GM10248 (cell line): ENCODE results near the gene ADAMTSL1.

ENCODE experiments used
- CTCF ChIA-PET: fragments of 300-600 bp; sonication (Branson Sonifier 250); formaldehyde crosslinking; extraction: SDS; loops from one replicate; lab custom pipeline; 2021; ENCODE audit warnings: antibody characterized with exemption; lab: Yijun Ruan, JAX
- POLR2A ChIA-PET: fragments of 350-650 bp; sonication (Branson Sonifier 250); formaldehyde crosslinking; extraction: SDS; loops from one replicate; lab custom pipeline; 2020; ENCODE audit warnings: antibody characterized with exemption; lab: Yijun Ruan, JAX
- DNase-seq: peaks from one replicate; pipeline ENCODE4 v3.0.0; 2012; ENCODE audit errors: extremely low spot score
- CTCF ChIP-seq: IDR thresholded peaks from 2 replicates; pipeline ENCODE4 v1.5.1; 2012; ENCODE audit warnings: mild to moderate bottlenecking, low read depth; ENCODE audit errors: extremely low read depth, missing control alignments, control extremely low read depth

ADAMTSL1 gene

GRCh38 chr9:18665947-18666346, 192.0 kb downstream of the ADAMTSL1 start:
- no peak for TF ChIP-seq CTCF
- POLR2A ChIA-PET: no interaction called here
- CTCF ChIA-PET: interaction anchor here (1.6 kb wide), 1 partner anchor 411 kb away, joined by 3 read pairs; no protein-coding TSS in a partner anchor
- DNase-seq: no peak

DNA sequence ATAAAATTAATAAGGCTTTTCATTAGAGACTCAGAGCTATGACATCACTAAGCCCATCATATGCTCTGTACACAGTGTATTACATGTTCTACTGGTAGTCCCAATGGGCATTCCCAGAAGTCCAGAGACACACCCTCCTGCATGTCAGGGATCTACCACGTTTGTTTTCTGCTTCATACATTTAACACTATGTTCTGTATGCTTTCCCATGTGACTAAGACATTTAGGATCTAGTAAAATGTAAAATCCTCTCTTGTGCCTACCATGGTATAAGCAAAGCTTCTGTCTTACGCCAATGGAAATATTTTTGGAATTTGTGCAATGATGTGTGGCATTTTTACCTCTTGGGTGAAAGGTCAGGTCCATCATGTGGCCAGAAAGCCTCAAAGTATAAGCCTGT, 192.4 kb downstream of the ADAMTSL1 start:
- no peak for TF ChIP-seq CTCF
- no peak for DNase-seq
- POLR2A ChIA-PET: no interaction called here
- CTCF ChIA-PET: interaction anchor here (1.6 kb wide), 1 partner anchor 412 kb away, joined by 3 read pairs; no protein-coding TSS in a partner anchor

- TF ChIP-seq CTCF: no peak
- CTCF ChIA-PET: no interaction called here
- POLR2A ChIA-PET: no interaction called here
- DNase-seq: no peak
Observed at GRCh38 chr9:18666986-18667772, 193.2 kb downstream of the ADAMTSL1 start.

- POLR2A ChIA-PET: no interaction called here
- DNase-seq: no peak
- CTCF ChIA-PET: no interaction called here
- TF ChIP-seq CTCF: no peak
Observed at GRCh38 chr9:18668944-18669343, 195.0 kb downstream of the ADAMTSL1 start.

DNA sequence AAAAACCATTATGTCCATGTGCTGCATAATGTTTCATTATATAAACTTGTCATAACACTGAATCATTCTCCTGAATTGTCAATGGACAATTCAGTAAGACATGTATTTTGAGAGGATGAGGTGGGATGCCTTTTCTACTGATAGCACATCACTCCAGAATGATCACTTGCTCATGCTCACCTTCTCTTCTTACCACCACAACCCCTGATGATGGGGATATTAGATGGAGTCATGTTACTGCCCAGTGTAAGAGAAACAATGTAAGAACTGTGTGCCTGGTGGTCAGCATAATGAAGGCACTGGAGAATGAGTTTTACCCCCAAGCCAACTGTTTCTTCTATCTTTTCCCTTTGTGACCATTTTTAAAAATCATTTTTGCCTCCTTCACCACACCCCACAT, 198.8 kb downstream of the ADAMTSL1 start:
- CTCF ChIA-PET: no interaction called here
- DNase-seq: no peak
- no peak for TF ChIP-seq CTCF
- POLR2A ChIA-PET: no interaction called here

DNA sequence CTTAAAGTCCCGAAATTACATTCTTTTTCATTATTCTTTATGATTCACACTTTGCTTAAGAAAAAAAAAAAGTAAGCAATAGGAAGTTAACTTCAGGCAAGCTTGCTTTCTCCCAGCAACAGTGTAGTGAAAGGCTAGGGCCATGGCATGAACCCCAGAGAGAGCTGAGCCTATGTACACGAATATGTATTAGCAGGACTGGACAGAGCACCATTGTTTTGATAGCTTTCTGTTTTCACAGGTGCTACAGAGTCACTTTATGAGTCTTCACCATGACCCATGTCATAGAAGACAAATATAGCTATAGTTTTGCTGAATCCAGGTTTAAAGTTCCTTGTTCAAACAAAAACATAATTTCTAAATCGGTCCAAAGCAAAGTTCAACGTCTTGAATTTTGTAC, 199.2 kb downstream of the ADAMTSL1 start:
- ChIA-PET POLR2A (no interaction called here), CTCF (no interaction called here)
- no peak for TF ChIP-seq CTCF
- DNase-seq: no peak
